A673 (cell line): Measurements from ENCODE around the gene ZNF746.

ENCODE experiments used
- CTCF ChIP-seq: fragments of 300-800, 200-600 bp; sonication (generic); conservative IDR thresholded peaks from 2 replicates; pipeline ENCODE4 v1.5.1; 2017; ENCODE audit warnings: low read depth, mild to moderate bottlenecking, antibody characterized with exemption, low read length, moderate library complexity, mixed read lengths
- EZH2 ChIP-seq: fragments of 200-600 bp; sonication (generic); IDR thresholded peaks from 2 replicates; pipeline ENCODE4 v1.6.1; 2017; ENCODE audit warnings: borderline replicate concordance, low read depth, mild to moderate bottlenecking, mixed read lengths, antibody characterized with exemption, low read length; ENCODE audit not compliant: poor library complexity, severe bottlenecking

GRCh38 chr7:149436358-149436757, 61.3 kb downstream of the ZNF746 start:
- TF ChIP-seq CTCF (no peak), EZH2 (no peak)
